Lung (tissue), 12 donors: ENCODE results near the gene LENG1. TPM values are rescaled to one million over a fixed set of nuclear protein-coding genes. Genes with fewer than 3 reads are reported as not detected.
A peak's percentile ranks its signal among the peaks of the same experiment; 100 is the strongest.

Source experiments
- ATAC-seq: fragments of 200-7000 bp; cut with Tn5 transposase; one replicate; pipeline ENCODE4 v1.9.1; 2020; ENCODE audit warnings: moderate number of reproducible peaks; ENCODE audit not compliant: insufficient read depth, low FRiP score
- DNase-seq, 3 donors: peaks; one replicate each; pipeline ENCODE4 v3.0.0-alpha.2; 2013 to 2017
- H3K27ac ChIP-seq, 2 donors: one replicate each; pipeline ENCODE4 v1.5.1; 2013; ENCODE audit warnings: mild to moderate bottlenecking in 2 of 2, moderate library complexity in 2 of 2, control low read depth in 1 of 2, inconsistent platforms in 1 of 2, low read depth in 1 of 2, low read length in 1 of 2
- H3K27me3 ChIP-seq, 3 donors: one replicate each; pipeline ENCODE4 v1.5.1; 2013; ENCODE audit warnings: low read length in 2 of 3; ENCODE audit not compliant: control insufficient read depth in 3 of 3, insufficient read depth in 3 of 3
- H3K36me3 ChIP-seq, 4 donors: one replicate each; pipeline ENCODE4 v1.5.1; 2013; ENCODE audit warnings: low read length in 4 of 4, mild to moderate bottlenecking in 1 of 4, moderate library complexity in 1 of 4; ENCODE audit not compliant: control insufficient read depth in 4 of 4, insufficient read depth in 4 of 4
- H3K4me1 ChIP-seq, 5 donors: one replicate each; pipeline ENCODE4 v1.5.1; 2013; ENCODE audit warnings: low read length in 5 of 5, mild to moderate bottlenecking in 2 of 5, moderate library complexity in 1 of 5; ENCODE audit not compliant: control insufficient read depth in 5 of 5, insufficient read depth in 5 of 5
- H3K4me3 ChIP-seq: one replicate; pipeline ENCODE4 v1.5.1; 2013; ENCODE audit warnings: mild to moderate bottlenecking, control low read depth, moderate library complexity
- H3K9ac ChIP-seq, 2 donors: one replicate each; pipeline ENCODE4 v1.5.1; 2013; ENCODE audit warnings: low read length in 2 of 2, control low read depth in 1 of 2; ENCODE audit not compliant: insufficient read depth in 1 of 2
- H3K9me3 ChIP-seq, 4 donors: one replicate each; pipeline ENCODE4 v1.5.1; 2013; ENCODE audit warnings: low read length in 3 of 4, mild to moderate bottlenecking in 1 of 4, moderate library complexity in 1 of 4; ENCODE audit not compliant: control insufficient read depth in 4 of 4, insufficient read depth in 3 of 4
- CTCF ChIP-seq: IDR thresholded peaks from 2 replicates; pipeline ENCODE4 v1.5.1; 2012; ENCODE audit warnings: mild to moderate bottlenecking; ENCODE audit errors: control extremely low read depth, extremely low read depth
- WGBS, 2 donors: extraction: QIAGEN DNeasy Blood & Tissue Kit; methylation state at CpG; one replicate each; pipeline ENCODE4 v1.1.7; 2013; 5-methylcytosine and 5-hydroxymethylcytosine counted together
- polyA plus RNA-seq, 2 donors: library from polyadenylated mRNA; stranded (reverse); fragments of 200-250 nt; gene quantifications; one replicate each; pipeline ENCODE4 v1.2.1, GENCODE V29; 2013
- total RNA-seq, 2 donors: library from RNA; depleted of rRNA in 1 of 2; stranded (reverse); fragments of >200 nt in 1 of 2; gene quantifications; one replicate each; pipeline ENCODE4 v1.2.1, GENCODE V29; 2014 to 2021
- donor health status: control.
- donor health status: control.
- donor health status: Bipolar disorder and iron deficiency.
- donor health status: healthy.
- donor health status: DM: yes; HTN: yes; CAD: no.

The LENG1 gene
- total and polyA plus RNA-seq, 4 donors = 3.8 to 17.1 (median 8.2) TPM

GRCh38 chr19:54156490-54156889 is 3.0 kb downstream of the LENG1 start:
- H3K9me3 ChIP-seq = no peaks in the 10 kb centered on the region
- DNase-seq (no peak), ATAC-seq (no peak)
- H3K27me3 ChIP-seq = no peaks in the 10 kb centered on the region
- peaks cover 4 to 20% (median 9%) of the 10 kb centered on the region in 5 donors for H3K4me1 ChIP-seq
- WGBS, 2 donors = 84 to 89% methylated on average over 8 to 11 of the region's 11 CpGs
- H3K36me3 ChIP-seq = peaks cover 9 to 58% (median 18%) of the 10 kb centered on the region in 4 donors
- H3K4me3 ChIP-seq = no peak overlapping the region
- H3K27ac ChIP-seq = no peak overlapping the region
- no peak for TF ChIP-seq CTCF
- no peak overlapping the region for H3K9ac ChIP-seq

GRCh38 chr19:54155694-54156093 is 3.8 kb downstream of the LENG1 start:
- WGBS, 2 donors = 73 to 81% methylated on average over 19 of the region's 19 CpGs
- TF ChIP-seq CTCF = no peak
- Histone ChIP-seq H3K9me3 (no peaks in the 10 kb centered on the region), H3K27ac (peak overlapping the region in 1 of 2 donors; percentile 7), H3K36me3 (peaks cover 9 to 62% (median 23%) of the 10 kb centered on the region in 4 donors), H3K27me3 (no peaks in the 10 kb centered on the region), H3K4me1 (peaks cover 4 to 14% (median 7%) of the 10 kb centered on the region in 5 donors), H3K9ac (no peak overlapping the region), H3K4me3 (no peak overlapping the region)
- DNase-seq = no peak
- no peak for ATAC-seq

- no peak overlapping the region for H3K9ac ChIP-seq
- whole genome bisulfite sequencing, 2 donors = 59 to 64% methylated on average over 18 of the region's 18 CpGs
- ATAC-seq (no peak), DNase-seq (no peak)
- H3K36me3 ChIP-seq = peaks cover 14 to 70% (median 25%) of the 10 kb centered on the region in 4 donors
- no peak for TF ChIP-seq CTCF
- no peaks in the 10 kb centered on the region for H3K9me3 ChIP-seq
- H3K4me3 ChIP-seq = no peak overlapping the region
- H3K4me1 ChIP-seq = peaks cover 4 to 8% (median 7%) of the 10 kb centered on the region in 5 donors
- H3K27ac ChIP-seq = no peak overlapping the region
- H3K27me3 ChIP-seq = no peaks in the 10 kb centered on the region
Observed at GRCh38 chr19:54154603-54155345, 4.7 kb downstream of the LENG1 start.
